G401 (cell line): ENCODE data around the gene KRTAP13-4. TPM values are rescaled to one million over a fixed set of nuclear protein-coding genes. Genes with fewer than 3 reads are reported as not detected.

ENCODE experiments used
- DNase-seq: peaks from one replicate; pipeline ENCODE4 v3.0.0-alpha.2; 2015; ENCODE audit warnings: low spot score
- in situ Hi-C: cut with HindIII; loops from 2 replicates; pipeline ENCODE4 v1.10.0; 2016; ENCODE audit warnings: low sequenced_read_pairs, mixed read lengths
- total RNA-seq: library from RNA; depleted of rRNA; stranded (reverse); fragments of >200 nt; shearing (Covaris generic); gene quantifications from 2 replicates; pipeline ENCODE4 v1.2.3, GENCODE V29; 2014; rRNA removed

The KRTAP13-4 gene
- total RNA-seq, 1 experiment from 2014 or later = not detected

DNA sequence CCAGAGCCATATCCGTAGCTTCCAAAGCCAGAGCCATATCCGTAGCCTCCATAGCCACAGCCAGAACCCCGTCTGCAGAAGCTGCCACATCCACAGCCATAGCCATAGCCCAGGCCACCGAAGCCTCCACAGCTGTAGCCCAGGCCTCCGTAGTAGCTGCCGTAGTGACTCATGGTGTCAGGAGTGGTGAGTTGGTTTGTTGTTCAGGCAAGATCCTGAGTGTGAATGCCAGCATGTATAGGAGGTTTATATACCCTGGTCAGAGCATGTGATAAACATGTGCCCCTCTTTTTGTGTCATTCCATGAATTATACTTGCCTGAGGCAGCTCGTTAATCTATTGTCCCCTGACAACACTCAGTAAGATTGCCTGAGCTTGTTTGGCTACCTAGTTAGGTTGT is 50.1 kb downstream of the KRTAP13-4 start, which contains the start of gene KRTAP19-1:
TSS of gene KRTAP19-1 (minus strand) at position 223 of the 400 bp plus-strand sequence. CDS start at position 173, 50 bp downstream.
- no peak for DNase-seq
- in situ Hi-C loops = no loop called here

Other genes with a start within 250 kb of the KRTAP13-4 start
- not detected in 2 replicates for gene CLDN8, start 214.1 kb upstream of the KRTAP13-4 start, total RNA-seq
- not detected in 2 replicates for gene KRTAP24-1, start 147.3 kb upstream of the KRTAP13-4 start, total RNA-seq
- not detected in 2 replicates for gene KRTAP25-1, start 140.7 kb upstream of the KRTAP13-4 start, total RNA-seq
- not detected in 2 replicates for gene KRTAP26-1, start 109.9 kb upstream of the KRTAP13-4 start, total RNA-seq
- not detected in 2 replicates for gene KRTAP27-1, start 92.5 kb upstream of the KRTAP13-4 start, total RNA-seq
- gene KRTAP23-1, start 81.6 kb upstream of the KRTAP13-4 start, total RNA-seq = not detected in 2 replicates
- not detected in 2 replicates for gene KRTAP13-2, start 57.9 kb upstream of the KRTAP13-4 start, total RNA-seq
- gene KRTAP13-1, start 34.2 kb upstream of the KRTAP13-4 start, total RNA-seq = not detected in 2 replicates
- gene KRTAP13-3, start 4.3 kb upstream of the KRTAP13-4 start, total RNA-seq = not detected in 2 replicates
- not detected in 2 replicates for gene KRTAP15-1, start 10.1 kb downstream of the KRTAP13-4 start, total RNA-seq
- not detected in 2 replicates for gene KRTAP19-1, start 50.1 kb downstream of the KRTAP13-4 start, total RNA-seq
- gene KRTAP19-2, start 57.2 kb downstream of the KRTAP13-4 start, total RNA-seq = not detected in 2 replicates
- not detected in 2 replicates for gene KRTAP19-3, start 61.8 kb downstream of the KRTAP13-4 start, total RNA-seq
- not detected in 2 replicates for gene KRTAP19-4, start 66.9 kb downstream of the KRTAP13-4 start, total RNA-seq
- not detected in 2 replicates for gene KRTAP19-5, start 71.9 kb downstream of the KRTAP13-4 start, total RNA-seq
- gene KRTAP19-6, start 111.6 kb downstream of the KRTAP13-4 start, total RNA-seq = not detected in 2 replicates
- gene KRTAP19-7, start 131.1 kb downstream of the KRTAP13-4 start, total RNA-seq = not detected in 2 replicates
- not detected in 2 replicates for gene KRTAP22-2, start 160.2 kb downstream of the KRTAP13-4 start, total RNA-seq
- gene KRTAP6-3, start 162.2 kb downstream of the KRTAP13-4 start, total RNA-seq = not detected in 2 replicates
- not detected in 2 replicates for gene KRTAP6-2, start 168.7 kb downstream of the KRTAP13-4 start, total RNA-seq
- gene KRTAP22-1, start 170.9 kb downstream of the KRTAP13-4 start, total RNA-seq = not detected in 2 replicates
- gene KRTAP6-1, start 183.7 kb downstream of the KRTAP13-4 start, total RNA-seq = not detected in 2 replicates
- not detected in 2 replicates for gene KRTAP20-1, start 186.2 kb downstream of the KRTAP13-4 start, total RNA-seq
- not detected in 2 replicates for gene KRTAP20-4, start 190.4 kb downstream of the KRTAP13-4 start, total RNA-seq
- not detected in 2 replicates for gene KRTAP20-2, start 205.0 kb downstream of the KRTAP13-4 start, total RNA-seq
- gene KRTAP20-3, start 212.6 kb downstream of the KRTAP13-4 start, total RNA-seq = not detected in 2 replicates